Stimulated activated CD4-positive, alpha-beta T cell treated with anti-CD3 and anti-CD28 coated beads, Interleukin-4, amount 100 ng/mL, for 1 hour (primary cell): ENCODE results near the gene HPS5.
"Not testable (repeated sequence)": the region's sequence is repeated elsewhere in the genome, so short reads cannot be mapped to it uniquely, and the experiment has no call there.

ENCODE experiments used
- DNase-seq: peaks from one replicate; pipeline ENCODE4 v3.0.0-alpha.2; 2020

The HPS5 gene

GRCh38 chr11:18321969-18322711, at the start of gene HPS5, which contains the start of gene GTF2H1:
Gene HPS5 (minus strand): TSS chr11:18322140. CDS start chr11:18317858, 4,282 bp downstream.
Gene GTF2H1 (plus strand): TSS chr11:18322567. CDS start chr11:18333075, 10,508 bp downstream.
- DNase-seq: peak; percentile 91

GRCh38 chr11:18371279-18371678, 49.3 kb upstream of the HPS5 start:
- DNase-seq: no peak

- DNase-seq: no peak
Observed at GRCh38 chr11:18369398-18369797, 47.5 kb upstream of the HPS5 start.

GRCh38 chr11:18368221-18368620, 46.3 kb upstream of the HPS5 start:
- no peak for DNase-seq

- DNase-seq: no peak
Observed at GRCh38 chr11:18367431-18367830, 45.5 kb upstream of the HPS5 start.

GRCh38 chr11:18366286-18366685, 44.3 kb upstream of the HPS5 start:
- no peak for DNase-seq

- no peak for DNase-seq
Observed at GRCh38 chr11:18365741-18366140, 43.8 kb upstream of the HPS5 start.

GRCh38 chr11:18364495-18365073, 42.6 kb upstream of the HPS5 start:
- DNase-seq: no peak

- DNase-seq: no peak
Observed at GRCh38 chr11:18361154-18361553, 39.2 kb upstream of the HPS5 start.

- no peak for DNase-seq
Observed at GRCh38 chr11:18358646-18359045, 36.7 kb upstream of the HPS5 start.

GRCh38 chr11:18352581-18352980, 30.6 kb upstream of the HPS5 start:
- DNase-seq: no peak

GRCh38 chr11:18347471-18348125, 25.7 kb upstream of the HPS5 start:
- no peak for DNase-seq

GRCh38 chr11:18332891-18333290, 11.0 kb upstream of the HPS5 start:
- no peak for DNase-seq

- DNase-seq: no peak
Observed at GRCh38 chr11:18332302-18332701, 10.4 kb upstream of the HPS5 start.

- DNase-seq: no peak
Observed at GRCh38 chr11:18330921-18331320, 9.0 kb upstream of the HPS5 start.

GRCh38 chr11:18329196-18329870, 7.4 kb upstream of the HPS5 start:
- no peak for DNase-seq

- no peak for DNase-seq
Observed at GRCh38 chr11:18324381-18324780, 2.4 kb upstream of the HPS5 start.

GRCh38 chr11:18323881-18324280, 1.9 kb upstream of the HPS5 start:
- not testable (repeated sequence) for DNase-seq

GRCh38 chr11:18322818-18323570, 1.1 kb upstream of the HPS5 start:
- no peak for DNase-seq

GRCh38 chr11:18321578-18321968, 367 bp downstream of the HPS5 start:
- no peak for DNase-seq

GRCh38 chr11:18320617-18321016, 1.3 kb downstream of the HPS5 start:
- no peak for DNase-seq

- DNase-seq: no peak
Observed at GRCh38 chr11:18319914-18320313, 2.0 kb downstream of the HPS5 start.

GRCh38 chr11:18317551-18317950, 4.4 kb downstream of the HPS5 start:
- no peak for DNase-seq
